ENCODE results near the gene GEMIN5.
"Not testable (repeated sequence)": the region's sequence is repeated elsewhere in the genome, so short reads cannot be mapped to it uniquely, and the experiment has no call there.

The GEMIN5 gene

DNA sequence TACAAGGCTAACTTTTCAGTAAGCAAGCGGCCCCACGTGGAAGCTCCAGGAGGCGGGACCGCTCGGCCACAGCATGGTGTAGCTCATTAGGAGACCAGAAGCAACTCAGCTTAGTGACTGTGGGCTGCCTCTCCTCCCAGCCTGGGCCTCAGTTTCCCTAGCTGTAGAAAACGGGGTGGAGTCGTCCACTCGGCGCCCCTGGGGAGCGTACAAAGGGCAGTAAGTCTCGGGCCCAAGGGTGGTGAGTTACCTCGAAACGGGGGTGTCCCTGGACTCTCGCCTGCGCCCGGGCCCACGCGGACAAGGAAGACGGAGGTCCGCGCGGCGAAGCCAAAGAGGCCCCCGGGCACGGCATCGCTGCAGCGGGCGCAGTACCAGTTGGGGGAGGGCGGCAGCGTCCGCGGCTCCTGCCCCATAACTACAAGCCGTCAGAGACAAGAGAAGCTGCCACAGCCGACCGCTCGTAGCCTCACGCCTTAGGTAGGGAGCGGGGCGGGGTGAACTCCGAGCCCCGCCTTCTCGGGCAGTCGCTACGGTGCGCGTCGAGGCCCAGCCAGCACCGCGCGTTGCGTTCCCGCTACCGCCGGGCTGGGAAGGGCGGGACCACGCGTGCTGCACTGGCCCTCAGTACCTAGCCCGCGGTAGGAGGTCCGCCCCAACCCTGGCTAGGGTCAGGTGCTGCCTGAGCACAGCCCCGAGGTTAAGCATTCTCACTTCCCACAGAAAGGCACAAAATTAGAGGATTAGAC, at the start of gene GEMIN5:
TSS of gene GEMIN5 (minus strand) at position 494 of the 749 bp plus-strand sequence. CDS start at position 416, 78 bp downstream.
- peak; percentile 82 for DNase-seq (ENCODE audit: low spot score)

DNA sequence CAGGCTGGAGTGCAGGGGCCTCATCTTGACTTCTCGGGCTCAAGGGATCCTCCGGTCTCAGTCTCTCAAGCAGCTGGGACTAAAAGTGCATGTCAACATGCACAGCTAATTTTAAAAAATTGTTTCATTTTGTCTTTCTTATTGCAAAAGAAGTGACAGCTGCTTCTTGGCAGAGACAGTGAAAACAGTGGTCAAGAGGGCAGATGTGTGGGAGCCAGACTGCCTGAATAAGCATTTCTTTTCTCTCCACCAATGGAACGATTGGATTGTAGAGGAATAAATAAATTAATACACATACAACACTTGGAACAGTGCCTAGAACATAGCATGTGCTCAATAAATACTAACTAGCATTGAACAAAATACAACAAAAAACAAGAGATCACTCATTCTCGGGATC, 48.1 kb upstream of the GEMIN5 start:
- no peak for DNase-seq (ENCODE audit: low spot score)

GRCh38 chr5:154984946-154985516, 47.0 kb upstream of the GEMIN5 start:
- DNase-seq (ENCODE audit: low spot score): no peak

GRCh38 chr5:154978294-154978693, 40.3 kb upstream of the GEMIN5 start:
- not testable (repeated sequence) for DNase-seq (ENCODE audit: low spot score)

- DNase-seq (ENCODE audit: low spot score): no peak
Measured at GRCh38 chr5:154977409-154977808, 39.4 kb upstream of the GEMIN5 start.

GRCh38 chr5:154976082-154976481, 38.1 kb upstream of the GEMIN5 start:
- not testable (repeated sequence) for DNase-seq (ENCODE audit: low spot score)

GRCh38 chr5:154972476-154973080, 34.6 kb upstream of the GEMIN5 start:
- DNase-seq (ENCODE audit: low spot score): peak; percentile 22

- DNase-seq (ENCODE audit: low spot score): no peak
Measured at GRCh38 chr5:154971501-154971900, 33.5 kb upstream of the GEMIN5 start.

- DNase-seq (ENCODE audit: low spot score): no peak
Measured at GRCh38 chr5:154970759-154971158, 32.7 kb upstream of the GEMIN5 start.

DNA sequence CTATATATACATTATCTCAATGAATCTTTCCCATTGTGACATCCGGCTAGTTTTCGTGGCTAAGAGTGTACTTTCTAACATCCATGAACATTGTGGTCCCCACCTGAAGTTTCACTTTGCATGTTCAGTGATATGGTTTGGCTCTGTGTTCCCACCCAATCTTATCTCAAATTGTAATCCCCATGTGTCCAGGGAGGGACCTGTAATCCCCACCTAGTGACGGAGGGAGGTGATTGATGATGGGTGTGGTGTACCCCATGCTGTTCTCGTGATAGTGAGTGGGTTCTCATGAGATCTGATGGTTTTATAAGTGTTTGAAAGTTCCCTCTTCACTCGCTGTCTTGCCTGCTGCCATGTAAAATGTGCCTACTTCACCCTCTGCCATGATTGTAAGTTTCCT, 30.9 kb upstream of the GEMIN5 start:
- no peak for DNase-seq (ENCODE audit: low spot score)

DNA sequence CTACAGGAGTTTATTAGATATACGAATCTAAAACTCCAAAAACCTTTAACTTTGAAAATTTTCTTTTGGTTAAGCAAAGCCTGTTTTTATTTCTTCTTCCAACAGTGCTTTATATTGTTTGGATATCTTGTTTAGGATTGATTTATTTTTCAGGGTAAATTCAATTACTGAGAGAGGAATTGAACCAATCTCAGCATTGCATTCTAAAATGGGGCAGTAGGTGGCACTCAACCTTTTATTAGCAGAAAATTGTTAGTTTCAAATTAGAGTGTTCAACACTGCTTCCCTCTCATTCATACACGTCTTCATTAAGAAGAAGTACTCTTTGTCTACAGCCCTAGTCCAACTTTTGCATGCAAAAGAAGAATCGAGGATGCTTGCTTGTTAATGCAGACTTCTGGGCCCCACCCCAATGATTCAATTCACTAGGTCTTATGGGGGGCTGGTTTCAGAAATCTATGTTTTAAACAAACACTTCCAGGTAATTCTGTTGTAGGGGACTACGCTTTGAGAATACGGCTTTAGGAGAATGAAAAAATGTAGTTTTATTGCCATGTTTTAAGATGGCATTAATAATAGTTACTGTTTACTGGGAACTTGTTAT, 29.5 kb upstream of the GEMIN5 start:
- no peak for DNase-seq (ENCODE audit: low spot score)

DNA sequence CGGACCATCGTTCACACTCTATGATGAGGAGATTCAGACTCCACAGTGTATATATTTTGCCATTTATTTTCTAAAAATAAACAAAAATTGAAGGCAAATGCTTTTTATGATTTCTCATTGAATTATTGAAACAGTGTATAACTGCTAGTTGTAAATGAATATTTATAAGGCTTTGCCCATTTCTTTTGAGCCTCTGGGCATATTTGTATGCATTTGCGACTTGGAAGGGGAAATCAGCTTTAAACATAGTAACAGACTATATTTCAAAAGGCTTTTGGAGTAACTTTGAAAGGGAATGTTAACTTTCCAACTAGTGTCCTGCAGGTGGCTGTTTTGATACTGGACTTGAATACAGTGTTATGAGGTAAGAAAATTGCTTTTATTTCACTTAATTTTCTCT, 28.9 kb upstream of the GEMIN5 start:
- no peak for DNase-seq (ENCODE audit: low spot score)

GRCh38 chr5:154966081-154966841, 28.2 kb upstream of the GEMIN5 start:
- no peak for DNase-seq (ENCODE audit: low spot score)

GRCh38 chr5:154962494-154962893, 24.5 kb upstream of the GEMIN5 start:
- DNase-seq (ENCODE audit: low spot score): no peak

GRCh38 chr5:154956712-154957111, 18.7 kb upstream of the GEMIN5 start:
- no peak for DNase-seq (ENCODE audit: low spot score)

DNA sequence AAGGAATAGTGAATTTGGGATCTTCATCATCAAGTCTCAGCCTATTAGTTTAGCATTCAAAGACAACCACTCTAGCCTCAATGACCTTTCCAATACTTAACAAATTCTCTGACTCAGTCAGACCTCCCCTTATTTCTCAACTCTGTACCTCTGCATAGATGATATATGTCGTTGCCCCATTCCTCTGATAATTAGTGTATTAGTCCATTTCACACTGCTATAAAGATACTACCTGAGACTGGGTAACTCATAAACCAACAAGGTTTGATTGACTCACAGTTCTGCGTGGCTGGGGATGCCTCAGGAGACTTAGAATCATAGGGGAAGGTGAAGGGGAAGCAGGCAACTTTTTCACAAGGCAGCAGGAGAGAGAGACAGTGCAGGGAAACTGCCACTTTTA, 11.8 kb upstream of the GEMIN5 start:
- DNase-seq (ENCODE audit: low spot score): no peak

- DNase-seq (ENCODE audit: low spot score): no peak
Measured at GRCh38 chr5:154948313-154948712, 10.3 kb upstream of the GEMIN5 start.

- peak; percentile 79 for DNase-seq (ENCODE audit: low spot score)
Measured at GRCh38 chr5:154947778-154948177, 9.8 kb upstream of the GEMIN5 start.

- DNase-seq (ENCODE audit: low spot score): no peak
Measured at GRCh38 chr5:154945695-154946301, 7.8 kb upstream of the GEMIN5 start.

- no peak for DNase-seq (ENCODE audit: low spot score)
Measured at GRCh38 chr5:154944716-154945115, 6.7 kb upstream of the GEMIN5 start.

DNA sequence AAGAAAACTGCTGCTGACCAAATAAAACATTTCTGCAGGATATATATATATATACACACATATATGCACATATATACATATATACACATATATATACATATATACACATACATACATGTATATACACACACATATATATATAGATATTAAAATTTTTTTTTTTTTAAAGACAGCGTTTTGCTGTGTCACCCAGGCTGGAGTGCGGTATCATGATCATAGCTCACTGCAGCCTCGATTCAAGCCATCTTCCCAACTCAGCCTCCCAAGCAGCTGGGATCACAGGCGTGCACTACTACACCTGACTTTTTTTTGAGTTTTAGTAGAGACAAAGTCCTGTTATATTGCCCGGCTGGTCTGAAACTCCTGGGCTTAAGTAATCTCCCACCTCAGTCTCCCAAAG, 5.5 kb upstream of the GEMIN5 start:
- no peak for DNase-seq (ENCODE audit: low spot score)
